ENCODE measurements around the gene OR2V1. TPM values are rescaled to one million over a fixed set of nuclear protein-coding genes. Genes with fewer than 3 reads are reported as not detected.
"Not testable (repeated sequence)": the region's sequence is repeated elsewhere in the genome, so short reads cannot be mapped to it uniquely, and the experiment has no call there.

Gene OR2V1
- total RNA-seq, 2 experiments from 2014 or later, result not detected

- DNase-seq, result no peak
- no peaks in the 10 kb centered on the region for H3K36me3 Mint-ChIP-seq (ENCODE audit: low read depth)
- no peak for ATAC-seq
- no peaks in the 10 kb centered on the region for H3K9me3 Mint-ChIP-seq (ENCODE audit: insufficient read depth)
- H3K27me3 Mint-ChIP-seq (ENCODE audit: low read depth), result peaks cover 20% of the 10 kb centered on the region
- no peaks in the 10 kb centered on the region for H3K4me1 Mint-ChIP-seq (ENCODE audit: low read depth)
- H3K4me3 Mint-ChIP-seq, result no peak overlapping the region
- POLR2A ChIA-PET, result no interaction called here
- H3K27ac Mint-ChIP-seq, result no peak overlapping the region
- CTCF ChIA-PET, result no interaction called here
Measured at GRCh38 chr5:181136361-181136955, 5.5 kb upstream of the OR2V1 start.

GRCh38 chr5:181134259-181134658 is 3.3 kb upstream of the OR2V1 start:
- DNase-seq, result no peak
- ChIA-PET POLR2A (no interaction called here), CTCF (no interaction called here)
- Mint-ChIP-seq H3K36me3 (ENCODE audit: low read depth) (no peaks in the 10 kb centered on the region), H3K27ac (no peak overlapping the region), H3K4me3 (no peak overlapping the region), H3K27me3 (ENCODE audit: low read depth) (peaks cover 22% of the 10 kb centered on the region), H3K9me3 (ENCODE audit: insufficient read depth) (no peaks in the 10 kb centered on the region), H3K4me1 (ENCODE audit: low read depth) (no peaks in the 10 kb centered on the region)
- ATAC-seq, result no peak

DNA sequence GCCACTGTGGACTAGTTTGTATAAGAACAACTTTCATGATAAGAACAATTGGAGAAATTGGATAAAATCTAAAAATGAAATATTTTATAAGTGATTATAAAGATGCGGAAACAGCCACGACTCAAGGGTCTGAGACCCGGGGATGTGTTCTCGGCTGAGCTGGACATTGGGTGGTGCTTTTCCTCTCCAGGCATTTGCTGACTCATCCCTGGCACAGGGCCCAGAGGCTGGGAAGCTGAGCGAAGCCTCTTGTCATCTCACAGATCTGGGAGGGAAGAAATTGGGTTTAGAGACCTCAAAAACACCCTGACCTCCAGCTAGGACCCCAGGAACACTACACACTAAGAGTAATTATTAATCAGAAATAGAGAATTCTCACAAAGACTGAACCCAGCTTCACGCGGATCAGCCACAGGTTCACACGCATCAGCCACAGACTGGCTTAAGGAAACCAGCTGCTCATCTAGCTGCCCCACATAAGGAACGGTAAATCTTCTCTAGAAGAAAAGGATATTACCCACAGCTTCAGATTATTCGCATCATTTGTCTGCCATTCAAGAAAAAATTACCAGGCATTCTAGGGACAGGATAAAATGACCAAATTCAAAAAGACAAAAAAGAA is 2.8 kb upstream of the OR2V1 start:
- Mint-ChIP-seq H3K9me3 (ENCODE audit: insufficient read depth) (no peaks in the 10 kb centered on the region), H3K27ac (no peak overlapping the region), H3K27me3 (ENCODE audit: low read depth) (peaks cover 22% of the 10 kb centered on the region), H3K4me1 (ENCODE audit: low read depth) (no peaks in the 10 kb centered on the region), H3K36me3 (ENCODE audit: low read depth) (no peaks in the 10 kb centered on the region), H3K4me3 (no peak overlapping the region)
- no peak for ATAC-seq
- ChIA-PET POLR2A (no interaction called here), CTCF (no interaction called here)
- no peak for DNase-seq

GRCh38 chr5:181133083-181133482 is 2.1 kb upstream of the OR2V1 start:
- Mint-ChIP-seq H3K27me3 (ENCODE audit: low read depth) (peaks cover 25% of the 10 kb centered on the region), H3K36me3 (ENCODE audit: low read depth) (no peaks in the 10 kb centered on the region), H3K4me1 (ENCODE audit: low read depth) (no peaks in the 10 kb centered on the region), H3K9me3 (ENCODE audit: insufficient read depth) (no peaks in the 10 kb centered on the region), H3K27ac (no peak overlapping the region), H3K4me3 (no peak overlapping the region)
- CTCF ChIA-PET, result no interaction called here
- ATAC-seq (no peak), DNase-seq (no peak)
- POLR2A ChIA-PET, result no interaction called here

GRCh38 chr5:181131514-181131913 is 545 bp upstream of the OR2V1 start:
- ATAC-seq (no peak), DNase-seq (no peak)
- H3K9me3 Mint-ChIP-seq (ENCODE audit: insufficient read depth), result no peaks in the 10 kb centered on the region
- H3K27me3 Mint-ChIP-seq (ENCODE audit: low read depth), result peaks cover 30% of the 10 kb centered on the region
- H3K27ac Mint-ChIP-seq, result no peak overlapping the region
- H3K4me1 Mint-ChIP-seq (ENCODE audit: low read depth), result no peaks in the 10 kb centered on the region
- POLR2A ChIA-PET, result no interaction called here
- CTCF ChIA-PET, result no interaction called here
- no peaks in the 10 kb centered on the region for H3K36me3 Mint-ChIP-seq (ENCODE audit: low read depth)
- H3K4me3 Mint-ChIP-seq, result no peak overlapping the region

DNA sequence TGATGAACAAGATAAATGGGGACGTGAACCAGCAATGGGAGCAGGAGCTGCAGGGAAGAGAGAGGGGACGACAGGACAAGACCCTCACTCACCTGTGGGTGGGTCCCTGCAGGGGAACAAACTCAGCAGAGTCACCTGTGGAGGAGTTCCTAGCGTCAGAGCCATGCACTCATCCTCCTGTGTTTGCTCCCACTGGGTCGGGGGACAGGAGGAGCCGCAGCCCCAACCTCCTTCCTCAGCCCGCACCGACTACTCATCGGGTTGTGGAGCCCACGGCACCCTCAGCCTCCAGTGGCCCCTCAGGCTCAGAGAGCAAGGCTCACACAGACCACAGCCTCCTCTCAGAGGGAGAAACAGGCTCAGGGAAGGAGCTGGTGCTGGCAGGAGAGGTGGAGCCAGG is 888 bp downstream of the OR2V1 start:
- peaks cover 27% of the 10 kb centered on the region for H3K27me3 Mint-ChIP-seq (ENCODE audit: low read depth)
- POLR2A ChIA-PET; H3K4me1 Mint-ChIP-seq (ENCODE audit: low read depth); CTCF ChIA-PET; DNase-seq; H3K4me3 Mint-ChIP-seq; H3K36me3 Mint-ChIP-seq (ENCODE audit: low read depth); H3K9me3 Mint-ChIP-seq (ENCODE audit: insufficient read depth); H3K27ac Mint-ChIP-seq; ATAC-seq: not testable (repeated sequence)

DNA sequence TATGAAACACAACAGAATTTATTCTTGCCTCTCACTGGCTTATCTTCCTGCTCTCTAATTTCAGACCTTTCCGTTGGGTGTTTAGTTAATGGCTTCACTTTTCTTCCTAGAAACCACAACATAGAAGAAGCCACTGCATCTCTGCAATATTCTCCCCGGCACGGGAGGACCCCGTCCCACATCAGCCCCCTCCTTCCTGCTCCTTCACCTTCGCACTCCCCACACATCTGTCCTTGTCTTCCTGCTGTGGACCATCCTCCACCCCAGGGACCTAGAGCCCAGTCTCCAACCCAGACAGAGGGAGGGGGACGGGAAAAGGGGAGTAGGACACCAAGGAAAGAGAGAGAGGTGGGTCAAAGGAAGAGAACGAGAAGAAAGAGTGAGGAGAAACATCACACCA is 1.4 kb downstream of the OR2V1 start:
- DNase-seq, result no peak
- H3K9me3 Mint-ChIP-seq (ENCODE audit: insufficient read depth), result no peaks in the 10 kb centered on the region
- no peak for ATAC-seq
- H3K4me3 Mint-ChIP-seq, result no peak overlapping the region
- no peak overlapping the region for H3K27ac Mint-ChIP-seq
- peaks cover 24% of the 10 kb centered on the region for H3K27me3 Mint-ChIP-seq (ENCODE audit: low read depth)
- CTCF ChIA-PET, result no interaction called here
- no peaks in the 10 kb centered on the region for H3K36me3 Mint-ChIP-seq (ENCODE audit: low read depth)
- POLR2A ChIA-PET, result no interaction called here
- H3K4me1 Mint-ChIP-seq (ENCODE audit: low read depth), result no peaks in the 10 kb centered on the region

GRCh38 chr5:181127907-181128626 is 2.9 kb downstream of the OR2V1 start:
- ATAC-seq (no peak), DNase-seq (no peak)
- H3K27me3 Mint-ChIP-seq (ENCODE audit: low read depth), result peaks cover 26% of the 10 kb centered on the region
- ChIA-PET POLR2A (no interaction called here), CTCF (no interaction called here)
- H3K4me1 Mint-ChIP-seq (ENCODE audit: low read depth), result no peaks in the 10 kb centered on the region
- H3K36me3 Mint-ChIP-seq (ENCODE audit: low read depth), result no peaks in the 10 kb centered on the region
- no peaks in the 10 kb centered on the region for H3K9me3 Mint-ChIP-seq (ENCODE audit: insufficient read depth)
- no peak overlapping the region for H3K4me3 Mint-ChIP-seq
- no peak overlapping the region for H3K27ac Mint-ChIP-seq

DNA sequence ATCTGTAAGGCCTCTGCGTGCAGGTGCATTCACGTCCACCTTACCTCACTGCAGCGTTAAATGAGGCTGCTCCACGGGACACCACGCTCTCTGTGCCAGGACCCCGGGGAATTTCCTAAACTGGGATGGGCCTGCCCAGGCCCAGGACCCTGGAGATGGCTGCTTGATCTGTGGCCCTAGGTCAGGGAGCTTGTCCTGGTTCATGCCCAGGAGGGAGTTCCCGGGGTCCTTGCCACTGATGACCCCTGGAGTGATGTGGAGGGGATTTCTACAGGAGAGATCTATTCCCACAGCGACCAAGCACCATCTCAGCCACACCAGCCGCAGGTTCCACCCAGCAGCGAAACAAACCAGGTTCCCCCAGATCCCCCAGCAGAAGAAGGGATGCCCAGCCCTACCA is 3.5 kb downstream of the OR2V1 start:
- no peak for DNase-seq
- no peak for ATAC-seq
- Mint-ChIP-seq H3K4me1 (ENCODE audit: low read depth) (no peaks in the 10 kb centered on the region), H3K4me3 (no peak overlapping the region), H3K9me3 (ENCODE audit: insufficient read depth) (no peaks in the 10 kb centered on the region), H3K36me3 (ENCODE audit: low read depth) (no peaks in the 10 kb centered on the region), H3K27ac (no peak overlapping the region), H3K27me3 (ENCODE audit: low read depth) (peaks cover 30% of the 10 kb centered on the region)
- POLR2A ChIA-PET, result no interaction called here
- CTCF ChIA-PET, result no interaction called here

- Mint-ChIP-seq H3K36me3 (ENCODE audit: low read depth) (no peaks in the 10 kb centered on the region), H3K9me3 (ENCODE audit: insufficient read depth) (no peaks in the 10 kb centered on the region), H3K27ac (no peak overlapping the region), H3K27me3 (ENCODE audit: low read depth) (peaks cover 28% of the 10 kb centered on the region), H3K4me3 (no peak overlapping the region), H3K4me1 (ENCODE audit: low read depth) (no peaks in the 10 kb centered on the region)
- ChIA-PET POLR2A (no interaction called here), CTCF (no interaction called here)
- DNase-seq, result no peak
- ATAC-seq, result no peak
Measured at GRCh38 chr5:181126841-181127240, 4.1 kb downstream of the OR2V1 start.

DNA sequence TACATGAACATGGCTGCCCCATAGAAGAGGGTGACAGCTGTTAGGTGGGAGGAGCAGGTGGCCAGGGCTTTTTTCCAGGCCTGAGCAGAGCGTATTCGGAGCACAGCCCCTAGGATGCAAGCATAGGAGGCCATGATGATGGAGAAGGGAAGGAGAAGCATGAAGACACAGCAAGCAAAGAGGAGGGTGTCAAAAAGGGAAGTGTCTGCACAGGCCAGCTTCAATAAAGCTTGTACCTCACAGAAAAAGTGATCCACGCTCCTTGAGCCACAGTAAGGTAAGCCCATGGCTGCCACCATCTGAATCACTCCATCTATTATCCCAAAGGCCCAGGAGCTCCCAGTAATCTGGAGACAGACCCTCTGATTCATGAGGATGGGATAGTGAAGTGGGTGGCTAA is 6.4 kb downstream of the OR2V1 start:
- peaks cover 36% of the 10 kb centered on the region for H3K27me3 Mint-ChIP-seq (ENCODE audit: low read depth)
- POLR2A ChIA-PET, result no interaction called here
- H3K9me3 Mint-ChIP-seq (ENCODE audit: insufficient read depth), result no peaks in the 10 kb centered on the region
- H3K4me3 Mint-ChIP-seq, result no peak overlapping the region
- H3K27ac Mint-ChIP-seq, result no peak overlapping the region
- H3K36me3 Mint-ChIP-seq (ENCODE audit: low read depth), result no peaks in the 10 kb centered on the region
- CTCF ChIA-PET, result no interaction called here
- DNase-seq, result no peak
- ATAC-seq, result no peak
- H3K4me1 Mint-ChIP-seq (ENCODE audit: low read depth), result no peaks in the 10 kb centered on the region

DNA sequence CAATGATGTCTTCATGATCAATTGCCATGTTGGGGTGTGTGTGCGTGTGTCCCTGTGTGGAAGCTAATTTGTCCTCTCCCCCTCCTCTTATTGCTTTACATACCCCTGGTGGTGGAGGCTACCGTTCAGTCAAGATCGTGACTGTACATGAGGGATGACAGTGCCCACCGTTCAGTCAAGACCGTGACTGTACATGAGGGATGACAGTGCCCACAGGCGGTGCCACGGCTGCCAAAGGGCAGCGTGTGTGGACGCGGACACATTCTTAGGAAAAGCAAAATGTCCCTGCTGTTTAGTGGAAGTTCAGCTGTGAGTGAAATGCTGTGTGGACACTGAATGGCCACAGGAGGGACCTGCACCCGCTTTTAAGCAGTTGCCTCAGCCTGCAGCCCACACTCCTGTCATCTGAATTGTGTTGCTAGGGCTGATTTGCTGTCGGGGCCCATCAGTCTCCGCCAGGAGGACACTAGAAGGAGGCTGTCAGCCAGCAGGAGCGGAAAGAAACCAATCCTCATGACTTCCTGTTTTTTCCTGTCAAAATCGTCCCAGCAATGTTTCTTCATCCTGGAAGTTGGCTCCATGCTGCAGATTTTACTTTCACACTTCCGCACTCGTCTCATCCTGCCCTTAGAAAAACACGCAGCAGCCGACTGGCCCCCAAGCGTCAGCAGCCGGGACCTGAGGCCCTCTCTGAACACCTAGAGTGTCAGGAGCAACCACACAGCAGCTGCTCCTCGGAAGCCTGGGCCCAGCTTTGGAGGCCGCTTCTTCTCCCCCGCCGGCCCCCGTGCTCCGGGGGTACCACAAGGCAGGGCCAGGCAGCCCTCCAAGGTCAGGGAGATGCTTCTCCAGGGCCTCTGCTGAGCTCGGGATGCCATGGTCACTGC is 9.1 kb downstream of the OR2V1 start:
- peaks cover 38% of the 10 kb centered on the region for H3K27me3 Mint-ChIP-seq (ENCODE audit: low read depth)
- ATAC-seq (no peak), DNase-seq (no peak)
- no peaks in the 10 kb centered on the region for H3K36me3 Mint-ChIP-seq (ENCODE audit: low read depth)
- H3K9me3 Mint-ChIP-seq (ENCODE audit: insufficient read depth), result no peaks in the 10 kb centered on the region
- H3K4me1 Mint-ChIP-seq (ENCODE audit: low read depth), result no peaks in the 10 kb centered on the region
- ChIA-PET POLR2A (no interaction called here), CTCF (no interaction called here)
- no peak overlapping the region for H3K4me3 Mint-ChIP-seq
- no peak overlapping the region for H3K27ac Mint-ChIP-seq
